ENCODE results near the gene PI4K2A.
A peak's percentile ranks its signal among the peaks of the same experiment; 100 is the strongest.
"Not testable (repeated sequence)": the region's sequence is repeated elsewhere in the genome, so short reads cannot be mapped to it uniquely, and the experiment has no call there.

PI4K2A gene

DNA sequence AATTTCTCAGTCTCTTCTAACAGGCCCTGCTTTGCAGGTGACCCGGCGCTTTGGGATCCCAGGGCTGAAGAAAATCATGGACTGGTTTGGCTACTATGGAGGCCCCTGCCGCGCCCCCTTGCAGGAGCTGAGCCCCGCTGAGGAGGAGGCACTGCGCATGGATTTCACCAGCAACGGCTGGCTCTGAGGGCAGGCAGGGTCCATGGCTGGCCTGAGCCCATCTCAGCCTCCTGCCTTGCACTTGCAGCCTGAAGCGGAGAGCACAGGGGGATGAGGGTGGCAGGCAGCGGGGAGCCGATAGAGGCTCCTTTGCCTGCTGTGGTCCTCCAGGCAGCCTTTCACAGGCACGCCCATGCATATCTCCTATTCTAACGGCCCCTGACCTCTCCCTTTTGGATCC lies 29.0 kb upstream of the PI4K2A start:
- Histone ChIP-seq H3K36me3 (ENCODE audit: insufficient read depth, low read length) (peaks cover 14% of the 10 kb centered on the region), H3K4me1 (ENCODE audit: insufficient read depth, low read length) (peaks cover 8% of the 10 kb centered on the region), H3K27me3 (ENCODE audit: insufficient read depth, low read length) (no peaks in the 10 kb centered on the region), H2AFZ (ENCODE audit: low read depth, low read length) (no peak overlapping the region), H3K9me3 (ENCODE audit: low read length) (no peaks in the 10 kb centered on the region), H3K4me3 (ENCODE audit: low read length) (no peak overlapping the region)

DNA sequence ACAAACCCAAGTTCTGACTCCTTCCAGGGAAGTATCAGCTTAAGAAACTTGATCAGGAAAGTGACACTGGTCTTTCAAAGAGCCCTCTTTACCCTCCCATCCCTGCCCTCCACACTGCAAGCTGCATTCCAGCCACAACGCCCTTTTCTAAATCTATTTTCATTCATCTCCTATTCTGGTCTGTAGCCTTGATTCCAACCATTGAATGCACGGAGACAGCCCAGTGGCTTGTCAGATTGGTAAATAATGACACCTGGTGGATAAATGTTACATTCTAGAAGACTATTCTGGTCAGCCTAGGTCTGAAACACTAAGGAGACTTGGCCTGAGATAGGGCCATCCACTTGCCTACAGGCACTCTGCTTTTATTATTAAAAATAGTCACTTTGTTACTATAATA lies 28.1 kb upstream of the PI4K2A start:
- Histone ChIP-seq H3K4me1 (ENCODE audit: insufficient read depth, low read length) (no peaks in the 10 kb centered on the region), H2AFZ (ENCODE audit: low read depth, low read length) (no peak overlapping the region), H3K27me3 (ENCODE audit: insufficient read depth, low read length) (no peaks in the 10 kb centered on the region), H3K36me3 (ENCODE audit: insufficient read depth, low read length) (peaks cover 21% of the 10 kb centered on the region), H3K9me3 (ENCODE audit: low read length) (no peaks in the 10 kb centered on the region), H3K4me3 (ENCODE audit: low read length) (no peak overlapping the region)

DNA sequence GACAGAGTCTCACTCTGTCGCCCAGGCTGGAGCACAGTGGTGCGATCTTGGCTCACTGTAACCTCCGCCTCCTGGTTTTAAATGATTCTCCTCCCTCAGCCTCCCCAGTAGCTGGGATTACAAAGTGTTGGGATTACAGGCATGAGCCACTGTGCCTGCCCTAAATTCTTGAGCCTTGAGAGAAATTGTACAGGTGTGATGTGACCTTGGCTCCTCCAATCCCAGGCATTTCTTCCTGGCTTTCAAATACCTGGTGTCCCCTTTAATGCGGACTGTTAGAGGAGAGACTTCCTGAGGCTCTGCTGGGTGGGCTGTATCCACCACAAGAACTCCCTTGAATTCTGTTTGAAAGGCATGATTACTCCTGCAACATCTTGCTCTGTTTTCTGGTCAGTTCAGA lies 22.2 kb upstream of the PI4K2A start:
- no peak overlapping the region for H2AFZ ChIP-seq (ENCODE audit: low read depth, low read length)
- peaks cover 28% of the 10 kb centered on the region for H3K36me3 ChIP-seq (ENCODE audit: insufficient read depth, low read length)
- no peak overlapping the region for H3K4me3 ChIP-seq (ENCODE audit: low read length)
- H3K27me3 ChIP-seq (ENCODE audit: insufficient read depth, low read length), result no peaks in the 10 kb centered on the region
- H3K9me3 ChIP-seq (ENCODE audit: low read length), result no peaks in the 10 kb centered on the region
- H3K4me1 ChIP-seq (ENCODE audit: insufficient read depth, low read length), result no peaks in the 10 kb centered on the region

DNA sequence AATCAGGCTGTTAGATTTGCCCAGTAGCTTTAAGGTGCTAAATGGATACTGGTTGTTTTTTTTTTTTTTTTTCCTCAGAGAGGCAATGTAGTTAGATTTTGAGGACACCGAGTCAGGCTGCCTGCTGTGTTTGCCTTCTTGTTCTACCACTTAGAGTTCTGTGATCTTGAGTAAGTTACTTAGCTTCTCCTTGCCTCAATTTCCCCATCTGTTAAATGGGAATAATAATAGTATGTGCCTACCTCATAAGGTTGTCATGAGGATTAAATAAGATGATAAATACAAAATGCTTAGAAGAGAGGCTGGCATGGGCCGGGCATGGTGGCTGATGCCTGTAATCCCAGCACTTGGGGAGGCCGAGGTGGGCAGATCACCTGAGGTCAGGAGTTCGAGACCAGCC lies 21.7 kb upstream of the PI4K2A start:
- Histone ChIP-seq H3K4me3 (ENCODE audit: low read length) (no peak overlapping the region), H3K4me1 (ENCODE audit: insufficient read depth, low read length) (no peaks in the 10 kb centered on the region), H3K36me3 (ENCODE audit: insufficient read depth, low read length) (peaks cover 28% of the 10 kb centered on the region), H3K9me3 (ENCODE audit: low read length) (no peaks in the 10 kb centered on the region), H2AFZ (ENCODE audit: low read depth, low read length) (no peak overlapping the region), H3K27me3 (ENCODE audit: insufficient read depth, low read length) (no peaks in the 10 kb centered on the region)

DNA sequence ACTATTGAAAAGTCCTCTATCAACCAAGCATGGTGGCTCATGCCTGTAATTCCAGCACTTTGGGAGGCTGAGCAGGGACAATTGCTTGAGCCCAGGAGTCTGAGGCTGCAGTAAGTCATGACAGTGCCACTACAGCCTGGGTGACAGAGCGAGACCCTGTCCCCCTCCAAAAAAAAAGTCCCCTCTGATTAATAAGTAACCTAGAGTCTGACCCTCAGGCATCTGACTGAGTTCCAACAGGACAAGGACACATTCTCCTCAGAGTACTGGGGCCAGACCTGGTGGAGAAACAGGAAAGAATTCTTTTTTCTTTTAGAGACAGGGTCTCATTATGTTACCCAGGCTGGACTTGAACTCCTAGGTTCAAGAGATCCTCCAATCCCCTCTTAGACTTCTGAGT lies 17.2 kb upstream of the PI4K2A start:
- peaks cover 5% of the 10 kb centered on the region for H3K36me3 ChIP-seq (ENCODE audit: insufficient read depth, low read length)
- H3K4me1 ChIP-seq (ENCODE audit: insufficient read depth, low read length), result no peaks in the 10 kb centered on the region

DNA sequence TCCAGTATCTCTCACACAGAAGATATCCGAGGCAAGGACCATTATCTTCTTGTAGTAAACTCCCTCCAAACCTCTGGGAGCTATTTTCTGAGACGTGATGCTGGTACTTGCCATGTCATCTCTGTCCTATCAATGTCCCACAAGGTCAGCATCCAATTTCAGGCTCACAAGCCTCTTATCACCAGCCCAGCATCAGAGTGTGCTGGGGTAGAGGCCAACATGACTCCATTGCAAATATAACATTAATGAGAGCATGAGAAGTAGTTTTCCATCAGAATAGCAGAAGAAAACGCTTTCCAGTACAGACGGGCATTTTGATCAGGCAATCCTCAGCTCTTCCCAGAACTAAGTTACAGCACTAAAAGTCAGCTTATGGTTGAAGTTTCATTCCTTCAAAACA lies 12.7 kb upstream of the PI4K2A start:
- H3K27me3 ChIP-seq (ENCODE audit: insufficient read depth, low read length), result no peaks in the 10 kb centered on the region
- H3K36me3 ChIP-seq (ENCODE audit: insufficient read depth, low read length), result peaks cover 2% of the 10 kb centered on the region
- no peak overlapping the region for H2AFZ ChIP-seq (ENCODE audit: low read depth, low read length)
- H3K4me1 ChIP-seq (ENCODE audit: insufficient read depth, low read length), result no peaks in the 10 kb centered on the region
- no peak overlapping the region for H3K4me3 ChIP-seq (ENCODE audit: low read length)
- no peaks in the 10 kb centered on the region for H3K9me3 ChIP-seq (ENCODE audit: low read length)

More for the DNA sequence above, 17.2 kb upstream of the PI4K2A start:
- no peak overlapping the region for H2AFZ ChIP-seq (ENCODE audit: low read depth, low read length)
- H3K4me3 ChIP-seq (ENCODE audit: low read length), result no peak overlapping the region
- no peaks in the 10 kb centered on the region for H3K27me3 ChIP-seq (ENCODE audit: insufficient read depth, low read length)
- no peaks in the 10 kb centered on the region for H3K9me3 ChIP-seq (ENCODE audit: low read length)

DNA sequence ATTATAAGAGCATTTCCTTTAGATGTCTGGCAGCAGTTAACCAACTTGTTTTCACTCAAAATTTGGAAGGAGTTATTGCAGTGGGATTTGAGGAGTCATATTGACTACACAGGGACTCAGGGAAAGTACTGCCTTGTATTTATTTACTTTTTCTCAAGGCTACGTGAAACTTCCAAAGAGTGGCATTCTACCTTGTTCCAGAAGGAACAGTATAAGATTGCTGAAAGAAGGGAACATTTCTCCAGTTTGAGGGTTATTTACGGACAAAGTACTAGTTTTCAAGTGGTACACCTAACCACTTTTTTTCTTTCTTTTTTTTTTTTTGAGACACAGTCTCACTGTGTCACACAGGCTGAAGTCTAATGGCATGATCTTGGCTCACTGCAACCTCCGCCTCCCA lies 12.2 kb upstream of the PI4K2A start:
- Histone ChIP-seq H3K9me3 (ENCODE audit: low read length) (no peaks in the 10 kb centered on the region), H3K4me1 (ENCODE audit: insufficient read depth, low read length) (no peaks in the 10 kb centered on the region), H3K36me3 (ENCODE audit: insufficient read depth, low read length) (peaks cover 2% of the 10 kb centered on the region), H3K4me3 (ENCODE audit: low read length) (no peak overlapping the region), H3K27me3 (ENCODE audit: insufficient read depth, low read length) (no peaks in the 10 kb centered on the region), H2AFZ (ENCODE audit: low read depth, low read length) (no peak overlapping the region)

DNA sequence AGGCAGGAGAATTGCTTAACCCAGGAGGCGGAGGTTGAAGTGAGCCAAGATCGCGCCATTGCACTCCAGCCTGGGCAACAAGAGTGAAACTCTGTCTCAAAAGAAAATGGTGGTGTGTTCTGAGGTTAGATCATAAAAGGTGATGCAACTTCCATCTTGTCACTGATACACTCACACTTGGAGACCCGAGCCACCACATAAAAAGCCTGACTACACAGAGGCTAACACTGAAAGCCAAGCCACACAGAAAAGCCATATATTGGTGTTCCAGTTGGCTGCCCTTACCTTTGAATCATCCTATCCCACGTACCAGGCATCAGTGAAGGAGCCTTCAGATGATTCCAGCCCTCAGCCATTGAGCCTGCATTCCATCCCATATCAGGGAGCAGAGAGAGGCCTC lies 11.2 kb upstream of the PI4K2A start:
- Histone ChIP-seq H3K9me3 (ENCODE audit: low read length) (no peaks in the 10 kb centered on the region), H3K36me3 (ENCODE audit: insufficient read depth, low read length) (peaks cover 2% of the 10 kb centered on the region)

DNA sequence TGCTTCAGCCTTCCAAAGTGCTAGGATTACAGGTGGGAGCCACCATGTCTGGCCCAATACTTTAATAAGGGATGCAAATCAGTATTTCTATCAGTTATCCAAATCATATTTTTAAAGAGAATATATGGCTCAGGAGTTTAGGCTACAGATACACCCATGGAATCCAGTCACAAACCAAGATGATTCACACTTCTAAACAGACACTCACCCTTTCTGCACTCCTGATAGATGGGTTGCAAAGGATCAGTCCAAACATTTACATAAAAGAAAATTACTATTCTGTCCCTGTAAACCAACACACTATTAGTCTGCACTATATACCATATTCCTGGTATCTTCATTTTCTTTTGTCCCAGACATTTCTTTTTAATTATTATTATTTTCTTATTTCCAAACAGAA lies 9.4 kb upstream of the PI4K2A start:
- H3K9me3 ChIP-seq (ENCODE audit: low read length), result no peaks in the 10 kb centered on the region
- H3K4me3 ChIP-seq (ENCODE audit: low read length), result no peak overlapping the region
- peaks cover 2% of the 10 kb centered on the region for H3K4me1 ChIP-seq (ENCODE audit: insufficient read depth, low read length)
- H3K27me3 ChIP-seq (ENCODE audit: insufficient read depth, low read length), result no peaks in the 10 kb centered on the region
- H3K36me3 ChIP-seq (ENCODE audit: insufficient read depth, low read length), result peaks cover 2% of the 10 kb centered on the region
- no peak overlapping the region for H2AFZ ChIP-seq (ENCODE audit: low read depth, low read length)

More for the DNA sequence above, 11.2 kb upstream of the PI4K2A start:
- H3K4me1 ChIP-seq (ENCODE audit: insufficient read depth, low read length), result peaks cover 2% of the 10 kb centered on the region
- H3K4me3 ChIP-seq (ENCODE audit: low read length), result no peak overlapping the region
- H2AFZ ChIP-seq (ENCODE audit: low read depth, low read length), result no peak overlapping the region
- no peaks in the 10 kb centered on the region for H3K27me3 ChIP-seq (ENCODE audit: insufficient read depth, low read length)

DNA sequence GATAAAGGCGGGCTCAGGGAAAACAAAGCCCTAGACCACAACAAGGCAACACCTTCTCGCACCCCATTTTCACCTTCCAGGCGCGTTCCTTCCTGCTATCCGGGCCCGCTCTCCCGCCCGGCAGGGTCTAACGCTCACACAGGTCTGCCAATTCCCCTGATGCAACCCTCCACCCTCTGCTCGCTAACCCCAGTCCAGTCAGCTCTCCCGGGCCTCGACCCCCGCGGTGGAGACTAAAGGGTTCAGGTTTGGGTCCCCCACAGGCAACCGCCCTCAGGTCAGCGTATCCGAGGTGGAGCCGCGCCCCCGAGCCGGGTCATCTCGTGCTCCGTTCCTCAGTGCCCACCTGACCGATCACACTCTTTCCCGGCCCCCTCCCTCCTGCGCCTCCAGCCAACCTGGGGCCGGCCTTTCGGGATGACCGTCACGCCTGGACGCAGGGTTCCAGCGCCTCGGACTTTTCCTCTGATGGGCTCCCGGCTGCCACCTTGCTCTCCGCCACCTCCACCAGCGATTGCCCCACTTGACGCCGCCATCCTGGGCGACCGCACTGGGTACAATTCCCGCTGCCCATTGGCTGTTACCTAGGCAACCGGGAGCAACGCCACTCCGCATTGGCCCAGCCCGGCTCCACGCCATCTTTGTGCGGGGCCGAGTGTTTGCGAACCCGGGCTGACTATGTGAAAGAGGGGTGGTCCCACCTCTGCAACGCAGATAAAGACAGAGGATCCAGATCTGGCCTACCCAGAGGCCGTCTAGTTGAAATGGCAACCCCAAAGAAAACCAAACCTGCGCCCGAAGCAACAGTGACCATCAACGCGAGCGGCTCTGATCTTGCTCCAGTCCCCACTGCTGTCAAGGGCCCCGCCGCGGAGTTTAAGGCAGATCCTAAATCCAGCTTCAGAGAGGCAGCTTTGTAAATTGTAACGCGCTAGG lies 7.3 kb upstream of the PI4K2A start, which contains the start of gene MORN4:
MORN4 (minus strand) TSS at position 552 of the 936 bp plus-strand sequence. CDS start 13,847 bp downstream, outside the sequence.
- Histone ChIP-seq H3K4me1 (ENCODE audit: insufficient read depth, low read length) (peaks cover 2% of the 10 kb centered on the region), H2AFZ (ENCODE audit: low read depth, low read length) (peak within 1 kb of the TSS; percentile 91), H3K27me3 (ENCODE audit: insufficient read depth, low read length) (no peaks in the 10 kb centered on the region), H3K36me3 (ENCODE audit: insufficient read depth, low read length) (peaks cover 2% of the 10 kb centered on the region), H3K9me3 (ENCODE audit: low read length) (no peaks in the 10 kb centered on the region), H3K4me3 (ENCODE audit: low read length) (peak within 1 kb of the TSS; percentile 86)

DNA sequence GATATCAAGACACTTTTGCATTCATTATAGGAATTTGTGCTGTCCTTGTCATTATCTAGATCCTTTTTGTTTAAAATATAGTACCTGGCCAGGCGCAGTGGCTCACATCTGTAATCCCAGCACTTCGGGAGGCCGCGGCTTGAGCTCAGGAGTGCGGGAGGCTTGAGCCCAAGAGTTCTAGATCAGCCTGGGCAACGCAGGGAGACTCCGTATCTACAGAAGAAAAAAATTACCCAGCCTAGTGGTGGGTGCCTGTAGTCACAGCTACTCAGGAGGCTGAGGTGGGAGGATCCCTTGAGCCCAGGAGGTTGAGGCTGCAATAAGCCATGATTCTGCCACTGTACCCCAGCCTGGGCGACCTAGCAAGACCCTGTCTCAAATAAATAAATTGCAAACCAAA lies 6.5 kb upstream of the PI4K2A start:
- H3K27me3 ChIP-seq (ENCODE audit: insufficient read depth, low read length), result no peaks in the 10 kb centered on the region
- peak overlapping the region; percentile 91 for H2AFZ ChIP-seq (ENCODE audit: low read depth, low read length)
- H3K4me3 ChIP-seq (ENCODE audit: low read length), result no peak overlapping the region
- H3K36me3 ChIP-seq (ENCODE audit: insufficient read depth, low read length), result peaks cover 2% of the 10 kb centered on the region
- peaks cover 2% of the 10 kb centered on the region for H3K4me1 ChIP-seq (ENCODE audit: insufficient read depth, low read length)
- H3K9me3 ChIP-seq (ENCODE audit: low read length), result no peaks in the 10 kb centered on the region

DNA sequence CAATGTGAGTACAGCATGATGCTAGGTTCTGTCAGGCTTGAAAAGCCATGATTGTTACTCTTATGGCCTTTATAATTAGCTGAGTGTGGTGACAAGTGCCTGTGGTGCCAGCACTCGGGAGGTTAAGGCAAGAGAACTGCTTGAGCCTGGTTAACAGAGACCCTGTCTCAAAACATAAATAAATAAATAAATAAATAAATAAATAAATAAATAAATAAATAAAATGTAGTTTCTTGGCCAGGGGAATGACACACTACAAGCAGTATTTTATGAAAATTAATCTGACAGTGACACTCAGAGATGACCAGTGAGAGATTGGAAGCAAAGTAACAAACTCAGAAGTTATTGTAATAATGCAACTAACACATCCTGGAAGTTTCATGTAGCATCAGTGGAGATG lies 4.9 kb upstream of the PI4K2A start:
- Histone ChIP-seq H3K4me1 (ENCODE audit: insufficient read depth, low read length) (peaks cover 2% of the 10 kb centered on the region), H3K4me3 (ENCODE audit: low read length) (no peak overlapping the region), H3K9me3 (ENCODE audit: low read length) (no peaks in the 10 kb centered on the region), H3K27me3 (ENCODE audit: insufficient read depth, low read length) (no peaks in the 10 kb centered on the region), H3K36me3 (ENCODE audit: insufficient read depth, low read length) (no peaks in the 10 kb centered on the region), H2AFZ (ENCODE audit: low read depth, low read length) (no peak overlapping the region)

DNA sequence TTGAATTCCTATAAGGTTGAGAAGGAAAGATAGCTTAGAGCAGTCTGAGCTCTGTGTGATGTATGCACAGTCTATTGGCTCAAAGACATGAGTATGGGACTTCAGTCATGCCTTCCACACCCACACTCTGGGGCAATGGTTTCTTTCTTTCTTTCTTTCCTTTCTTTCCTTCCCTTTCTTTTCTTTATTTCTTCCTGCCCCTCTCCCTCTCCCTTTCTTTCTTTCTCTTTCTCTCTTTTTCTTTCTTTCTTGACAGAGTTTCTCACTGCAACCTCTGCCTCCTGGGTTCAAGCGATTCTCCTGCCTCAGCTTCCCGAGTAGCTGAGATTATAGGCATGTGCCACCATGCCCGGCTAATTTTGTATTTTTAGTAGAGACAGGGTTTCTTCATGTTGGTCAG lies 1.4 kb upstream of the PI4K2A start:
- not testable (repeated sequence) for H3K4me3 ChIP-seq (ENCODE audit: low read length); H3K4me1 ChIP-seq (ENCODE audit: insufficient read depth, low read length); H3K27me3 ChIP-seq (ENCODE audit: insufficient read depth, low read length); H3K36me3 ChIP-seq (ENCODE audit: insufficient read depth, low read length); H3K9me3 ChIP-seq (ENCODE audit: low read length); H2AFZ ChIP-seq (ENCODE audit: low read depth, low read length)

Measured in neuron (in vitro differentiated cells).